Neural cell (in vitro differentiated cells): ENCODE data around the gene LMBRD1. TPM values are rescaled to one million over a fixed set of nuclear protein-coding genes. Genes with fewer than 3 reads are reported as not detected.

Experiments
- H2AFZ ChIP-seq: fragments of 200-600, 300-800 bp; sonication (generic), shearing (Covaris generic); 2 replicates; pipeline ENCODE4 v1.6.0; 2014; ENCODE audit warnings: low read depth, mild to moderate bottlenecking, antibody characterized with exemption, low read length, moderate library complexity
- H3F3A ChIP-seq: fragments of 200-600 bp; shearing (Covaris generic); 2 replicates; pipeline ENCODE4 v1.6.1; 2016; ENCODE audit warnings: mild to moderate bottlenecking, moderate library complexity, mixed read lengths, antibody characterized with exemption, low read length; ENCODE audit not compliant: insufficient read depth, poor library complexity, severe bottlenecking
- H3K27ac ChIP-seq: fragments of 200-600, 300-800 bp; sonication (generic), shearing (Covaris generic); 2 replicates; pipeline ENCODE4 v1.5.1; 2014; ENCODE audit warnings: mild to moderate bottlenecking, low read length, moderate library complexity
- H3K27me3 ChIP-seq: fragments of 300-800, 200-600 bp; sonication (generic), shearing (Covaris generic); 2 replicates; pipeline ENCODE4 v1.6.0; 2014; ENCODE audit warnings: mild to moderate bottlenecking, low read depth, low read length, moderate library complexity; ENCODE audit not compliant: insufficient read depth
- H3K36me3 ChIP-seq: fragments of 300-800, 200-600 bp; sonication (generic), shearing (Covaris generic); 2 replicates; pipeline ENCODE4 v1.5.1; 2014; ENCODE audit warnings: mild to moderate bottlenecking, antibody characterized with exemption, low read length, moderate library complexity; ENCODE audit not compliant: insufficient read depth
- H3K4me2 ChIP-seq: fragments of 300-800, 200-600 bp; sonication (generic), shearing (Covaris generic); 2 replicates; pipeline ENCODE4 v1.6.0; 2014; ENCODE audit warnings: mild to moderate bottlenecking, low read length
- H3K4me3 ChIP-seq: fragments of 300-800, 200-600 bp; sonication (generic), shearing (Covaris generic); 2 replicates; pipeline ENCODE4 v1.5.1; 2014; ENCODE audit warnings: mild to moderate bottlenecking, low read length, moderate library complexity
- H3K79me2 ChIP-seq: fragments of 200-600 bp; shearing (Covaris generic); replicated peaks from 2 replicates; pipeline ENCODE4 v1.6.0; 2014; ENCODE audit warnings: mild to moderate bottlenecking, low read length, moderate library complexity; ENCODE audit not compliant: insufficient read depth
- H3K9ac ChIP-seq: fragments of 300-800, 200-600 bp; sonication (generic), shearing (Covaris generic); 2 replicates; pipeline ENCODE4 v1.6.1; 2016; ENCODE audit warnings: mild to moderate bottlenecking, low read length, mixed read lengths
- H3K9me2 ChIP-seq: fragments of 200-600 bp; shearing (Covaris generic); 2 replicates; pipeline ENCODE4 v1.6.1; 2016; ENCODE audit warnings: mild to moderate bottlenecking, low read length, mixed read lengths; ENCODE audit not compliant: insufficient read depth
- H3K9me3 ChIP-seq: fragments of 200-600, 300-800 bp; sonication (generic), shearing (Covaris generic); 2 replicates; pipeline ENCODE4 v1.6.1; 2016; ENCODE audit warnings: mild to moderate bottlenecking, mixed run types, low read length, moderate library complexity, mixed read lengths
- H4K20me1 ChIP-seq: fragments of 200-600 bp; shearing (Covaris generic); 2 replicates; pipeline ENCODE4 v1.6.1; 2016; ENCODE audit warnings: mild to moderate bottlenecking, mixed run types; ENCODE audit not compliant: insufficient read depth
- CTCF ChIP-seq: fragments of 450-650 bp; IDR thresholded peaks from 2 replicates; pipeline ENCODE4 v1.5.1; 2014; ENCODE audit warnings: antibody characterized with exemption, mild to moderate bottlenecking, moderate library complexity; ENCODE audit not compliant: poor library complexity, severe bottlenecking
- EP300 ChIP-seq: fragments of 450-650 bp; conservative IDR thresholded peaks from 2 replicates; pipeline ENCODE4 v1.6.1; 2014; ENCODE audit warnings: antibody characterized with exemption, mild to moderate bottlenecking, moderate library complexity; ENCODE audit not compliant: poor library complexity, severe bottlenecking
- EZH2 ChIP-seq: fragments of 200-600, 300-800 bp; shearing (Covaris generic), sonication (generic); IDR thresholded peaks from 2 replicates; pipeline ENCODE4 v1.6.1; 2014; ENCODE audit warnings: antibody characterized with exemption, low read length, borderline replicate concordance, mild to moderate bottlenecking; ENCODE audit not compliant: insufficient read depth, poor library complexity, severe bottlenecking
- MXI1 ChIP-seq: fragments of 450-650 bp; conservative IDR thresholded peaks from 2 replicates; pipeline ENCODE4 v1.6.1; 2014; ENCODE audit warnings: antibody characterized with exemption, mild to moderate bottlenecking; ENCODE audit not compliant: poor library complexity, severe bottlenecking
- POLR2AphosphoS5 ChIP-seq: IDR thresholded peaks from 2 replicates; pipeline ENCODE4 v1.6.1; 2012
- RAD21 ChIP-seq: fragments of 450-650 bp; conservative IDR thresholded peaks from 2 replicates; pipeline ENCODE4 v1.6.1; 2014; ENCODE audit warnings: antibody characterized with exemption, mild to moderate bottlenecking, moderate library complexity
- REST ChIP-seq: IDR thresholded peaks from 2 replicates; pipeline ENCODE4 v1.6.1; 2012; ENCODE audit warnings: borderline replicate concordance
- SMC3 ChIP-seq: fragments of 450-650 bp; conservative IDR thresholded peaks from 2 replicates; pipeline ENCODE4 v1.6.1; 2014; ENCODE audit warnings: antibody characterized with exemption, mild to moderate bottlenecking, moderate library complexity; ENCODE audit not compliant: poor library complexity
- polyA plus RNA-seq: library from polyadenylated mRNA; depleted of rRNA; stranded (reverse); fragments of >200 nt; gene quantifications from 2 replicates; pipeline ENCODE4 v1.2.3, GENCODE V29; 2014

Gene LMBRD1
- polyA plus RNA-seq, 1 donor from 2014 or later = 84.2 TPM

- Histone ChIP-seq H3K27ac (no peak overlapping the region), H4K20me1 (no peaks in the 10 kb centered on the region), H3K4me3 (no peak overlapping the region), H3K36me3 (no peaks in the 10 kb centered on the region), H3K27me3 (no peaks in the 10 kb centered on the region), H3F3A (no peaks in the 10 kb centered on the region), H2AFZ (no peak overlapping the region), H3K9me2 (no peaks in the 10 kb centered on the region), H3K79me2 (no peaks in the 10 kb centered on the region), H3K9me3 (no peaks in the 10 kb centered on the region), H3K4me2 (no peak overlapping the region), H3K9ac (no peak overlapping the region)
- no peak for TF ChIP-seq EP300
- TF ChIP-seq SMC3 = peak; percentile 70
- peak; percentile 65 for TF ChIP-seq CTCF
- TF ChIP-seq POLR2AphosphoS5 = no peak
- peak; percentile 69 for TF ChIP-seq RAD21
Measured at GRCh38 chr6:69729870-69730449, 66.8 kb downstream of the LMBRD1 start.

- no peak overlapping the region for H3K27ac ChIP-seq
- H2AFZ ChIP-seq = no peak overlapping the region
- H3K4me3 ChIP-seq = no peak overlapping the region
- no peak overlapping the region for H3K4me2 ChIP-seq
- H3F3A ChIP-seq = no peaks in the 10 kb centered on the region
- no peaks in the 10 kb centered on the region for H4K20me1 ChIP-seq
- no peak overlapping the region for H3K9ac ChIP-seq
- H3K9me2 ChIP-seq = no peaks in the 10 kb centered on the region
- no peaks in the 10 kb centered on the region for H3K79me2 ChIP-seq
- no peaks in the 10 kb centered on the region for H3K27me3 ChIP-seq
- no peaks in the 10 kb centered on the region for H3K36me3 ChIP-seq
- TF ChIP-seq POLR2AphosphoS5 (no peak), EP300 (no peak), REST (no peak), MXI1 (no peak), EZH2 (no peak), RAD21 (no peak), SMC3 (no peak), CTCF (no peak)
- H3K9me3 ChIP-seq = no peaks in the 10 kb centered on the region
Measured at GRCh38 chr6:69722683-69723082, 74.1 kb downstream of the LMBRD1 start.
